ENCODE measurements around the gene PRKCE. TPM values are rescaled to one million over a fixed set of nuclear protein-coding genes. Genes with fewer than 3 reads are reported as not detected.
"Not testable (repeated sequence)": the region's sequence is repeated elsewhere in the genome, so short reads cannot be mapped to it uniquely, and the experiment has no call there.

The PRKCE gene
- total RNA-seq, 1 donor from 2014 or later: 46.5 TPM

- peak; percentile 32 for DNase-seq
Measured at GRCh38 chr2:46211461-46211860, 560.0 kb downstream of the PRKCE start.

- no peak for DNase-seq
Measured at GRCh38 chr2:46213906-46214305, 562.4 kb downstream of the PRKCE start.

GRCh38 chr2:46216213-46216612, 564.7 kb downstream of the PRKCE start:
- no peak for DNase-seq

GRCh38 chr2:46223514-46223913, 572.0 kb downstream of the PRKCE start:
- not testable (repeated sequence) for DNase-seq

GRCh38 chr2:46225150-46225625, 573.7 kb downstream of the PRKCE start:
- peak; percentile 13 for DNase-seq

- peak; percentile 62 for DNase-seq
Measured at GRCh38 chr2:46225730-46226129, 574.3 kb downstream of the PRKCE start.

- DNase-seq: no peak
Measured at GRCh38 chr2:46226620-46227019, 575.1 kb downstream of the PRKCE start.

- DNase-seq: no peak
Measured at GRCh38 chr2:46227022-46227421, 575.5 kb downstream of the PRKCE start.

GRCh38 chr2:46227674-46228289, 576.3 kb downstream of the PRKCE start:
- DNase-seq: no peak

- DNase-seq: peak; percentile 75
Measured at GRCh38 chr2:46229134-46230063, 577.9 kb downstream of the PRKCE start.

- DNase-seq: peak; percentile 35
Measured at GRCh38 chr2:46230115-46230571, 578.7 kb downstream of the PRKCE start.

- DNase-seq: no peak
Measured at GRCh38 chr2:46230677-46231425, 579.4 kb downstream of the PRKCE start.

- no peak for DNase-seq
Measured at GRCh38 chr2:46231721-46232120, 580.2 kb downstream of the PRKCE start.

- DNase-seq: no peak
Measured at GRCh38 chr2:46232860-46233259, 581.4 kb downstream of the PRKCE start.

- no peak for DNase-seq
Measured at GRCh38 chr2:46236006-46236875, 584.8 kb downstream of the PRKCE start.

- DNase-seq: no peak
Measured at GRCh38 chr2:46236876-46237859, 585.7 kb downstream of the PRKCE start.
